Loucy (cell line): ENCODE results near the gene GNB1L.

Source experiments
- EZH2phosphoT487 ChIP-seq: fragments of 200-600 bp; IDR thresholded peaks from 2 replicates; pipeline ENCODE4 v1.6.1; 2018; ENCODE audit warnings: antibody characterized with exemption, mild to moderate bottlenecking, moderate library complexity, borderline replicate concordance
- TF ChIP-seq, protein P1 (sequence below): fragments of 200-600 bp; sonication (generic); conservative IDR thresholded peaks from 2 replicates; pipeline ENCODE4 v1.5.1; 2014; ENCODE audit warnings: mild to moderate bottlenecking, antibody characterized with exemption, low read length

- TF ChIP-seq EZH2phosphoT487: no peak
- TF ChIP-seq, protein P1, sequence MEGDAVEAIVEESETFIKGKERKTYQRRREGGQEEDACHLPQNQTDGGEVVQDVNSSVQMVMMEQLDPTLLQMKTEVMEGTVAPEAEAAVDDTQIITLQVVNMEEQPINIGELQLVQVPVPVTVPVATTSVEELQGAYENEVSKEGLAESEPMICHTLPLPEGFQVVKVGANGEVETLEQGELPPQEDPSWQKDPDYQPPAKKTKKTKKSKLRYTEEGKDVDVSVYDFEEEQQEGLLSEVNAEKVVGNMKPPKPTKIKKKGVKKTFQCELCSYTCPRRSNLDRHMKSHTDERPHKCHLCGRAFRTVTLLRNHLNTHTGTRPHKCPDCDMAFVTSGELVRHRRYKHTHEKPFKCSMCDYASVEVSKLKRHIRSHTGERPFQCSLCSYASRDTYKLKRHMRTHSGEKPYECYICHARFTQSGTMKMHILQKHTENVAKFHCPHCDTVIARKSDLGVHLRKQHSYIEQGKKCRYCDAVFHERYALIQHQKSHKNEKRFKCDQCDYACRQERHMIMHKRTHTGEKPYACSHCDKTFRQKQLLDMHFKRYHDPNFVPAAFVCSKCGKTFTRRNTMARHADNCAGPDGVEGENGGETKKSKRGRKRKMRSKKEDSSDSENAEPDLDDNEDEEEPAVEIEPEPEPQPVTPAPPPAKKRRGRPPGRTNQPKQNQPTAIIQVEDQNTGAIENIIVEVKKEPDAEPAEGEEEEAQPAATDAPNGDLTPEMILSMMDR: no peak
These were observed 48.4 kb upstream of the GNB1L start for GRCh38 chr22:19903031-19903430.
